SH-SY5Y (cell line): ENCODE results near the gene SP100.

Experiments used
- GATA2 ChIP-seq: IDR thresholded peaks from 2 replicates; pipeline ENCODE4 v1.6.1; 2011; ENCODE audit warnings: mild to moderate bottlenecking, low read depth, low read length
- GATA3 ChIP-seq: IDR thresholded peaks from 2 replicates; pipeline ENCODE4 v1.6.1; 2011; ENCODE audit warnings: low read depth, mild to moderate bottlenecking, low read length, moderate library complexity

DNA sequence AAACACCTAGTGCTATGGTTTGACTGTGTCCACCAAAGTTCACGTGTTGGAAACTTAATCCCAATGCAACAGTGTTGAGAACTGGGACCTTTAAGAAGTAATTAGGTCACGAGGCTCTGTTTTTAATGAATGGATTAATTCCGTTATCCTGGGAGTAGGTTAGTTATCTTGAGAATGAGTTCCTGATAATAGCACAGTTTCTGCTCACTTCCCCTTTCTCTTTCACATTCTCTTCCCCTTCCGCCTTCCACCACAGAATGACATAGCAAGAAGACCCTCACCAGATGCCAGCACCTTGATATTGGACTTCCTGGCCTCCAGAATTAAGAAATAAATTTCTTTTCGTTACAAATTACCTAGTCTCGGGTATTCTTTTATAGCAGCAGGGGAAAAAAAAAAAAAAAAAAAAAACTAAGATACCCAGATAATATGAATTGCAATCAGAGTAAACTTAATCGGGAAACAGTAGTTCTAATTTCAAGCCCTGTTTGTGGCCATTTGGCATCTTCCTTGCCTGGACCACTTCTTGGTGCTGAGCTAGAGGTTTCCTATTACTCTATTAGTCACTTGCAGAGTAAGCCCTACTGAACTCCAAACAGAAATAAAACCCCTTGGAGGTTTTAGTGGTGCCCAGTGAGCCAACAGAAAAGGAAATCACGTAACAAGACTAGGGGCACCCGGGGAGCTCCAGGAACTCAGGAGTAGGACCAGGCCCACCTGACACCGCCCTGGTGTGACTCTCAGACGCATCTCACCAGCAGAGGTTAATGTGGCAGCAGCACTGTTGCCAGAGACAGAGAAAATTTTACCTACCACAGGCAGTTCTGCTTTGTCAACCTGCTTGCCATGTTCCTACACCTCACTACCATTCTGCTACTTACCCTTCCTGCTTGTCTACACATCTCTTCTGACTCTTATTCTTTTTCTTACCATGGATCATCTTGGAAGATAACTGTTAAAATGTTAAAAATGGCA lies 149.1 kb downstream of the SP100 start:
- TF ChIP-seq GATA2 (no peak), GATA3 (no peak)
